ENCODE data around the gene SLC39A2.

The SLC39A2 gene

DNA sequence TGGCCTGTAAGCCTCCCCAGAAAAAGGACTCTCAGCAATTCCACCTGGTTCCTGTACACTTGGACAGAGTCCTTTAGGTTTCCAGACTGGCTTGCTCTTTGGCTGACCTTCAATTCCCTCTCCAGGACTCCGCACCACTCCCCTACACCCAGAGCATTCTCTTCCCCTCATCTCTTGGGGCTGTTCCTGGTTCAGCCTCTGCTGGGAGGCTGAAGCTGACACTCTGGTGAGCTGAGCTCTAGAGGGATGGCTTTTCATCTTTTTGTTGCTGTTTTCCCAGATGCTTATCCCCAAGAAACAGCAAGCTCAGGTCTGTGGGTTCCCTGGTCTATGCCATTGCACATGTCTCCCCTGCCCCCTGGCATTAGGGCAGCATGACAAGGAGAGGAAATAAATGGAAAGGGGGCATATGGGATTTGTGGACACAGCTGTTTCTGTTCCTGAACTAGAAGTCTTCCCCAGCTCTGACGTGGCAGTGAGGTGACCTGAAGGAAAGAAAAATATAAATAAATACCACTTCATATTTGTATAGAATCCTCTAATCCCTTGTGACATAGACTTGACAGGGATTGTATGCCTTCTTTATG lies 44.4 kb downstream of the SLC39A2 start:
- in situ Hi-C loops (cut with HindIII; ENCODE audit: low sequenced_read_pairs): no loop called here

DNA sequence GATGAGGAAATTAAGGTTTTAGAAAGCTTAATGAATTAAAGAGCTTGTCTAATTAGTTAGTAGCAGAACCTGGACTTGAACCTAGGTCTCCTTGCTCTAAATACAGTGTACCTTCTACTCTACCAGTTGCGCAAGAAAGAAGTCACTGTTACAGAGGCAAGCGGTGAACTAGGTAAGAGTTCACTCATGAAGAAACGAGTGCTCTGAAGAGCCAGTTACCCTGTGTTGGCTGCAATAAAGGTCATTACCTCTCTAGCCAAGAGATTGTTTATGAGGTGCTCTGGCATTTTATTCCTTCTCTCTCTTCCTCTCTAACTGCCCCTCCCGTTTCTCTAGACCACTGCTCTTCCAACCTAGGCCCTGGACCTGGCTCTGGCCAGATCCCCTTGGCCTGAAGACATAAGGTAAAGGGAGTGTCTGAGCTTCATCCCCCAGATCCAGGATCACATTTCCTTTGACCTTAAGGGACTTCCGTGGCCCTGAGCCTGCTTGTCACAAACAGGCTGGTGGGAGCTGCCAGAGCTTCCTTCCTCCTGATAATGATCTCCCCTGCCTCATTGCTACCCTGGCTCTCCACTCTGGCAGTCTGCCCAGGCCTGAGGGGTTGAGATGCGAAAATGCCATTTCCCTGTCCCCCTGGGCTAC lies 45.0 kb downstream of the SLC39A2 start:
- in situ Hi-C loops (cut with HindIII; ENCODE audit: low sequenced_read_pairs): no loop called here

GRCh38 chr14:21047378-21047781 lies 48.3 kb downstream of the SLC39A2 start:
- in situ Hi-C loops (cut with HindIII; ENCODE audit: low sequenced_read_pairs): no loop called here

DNA sequence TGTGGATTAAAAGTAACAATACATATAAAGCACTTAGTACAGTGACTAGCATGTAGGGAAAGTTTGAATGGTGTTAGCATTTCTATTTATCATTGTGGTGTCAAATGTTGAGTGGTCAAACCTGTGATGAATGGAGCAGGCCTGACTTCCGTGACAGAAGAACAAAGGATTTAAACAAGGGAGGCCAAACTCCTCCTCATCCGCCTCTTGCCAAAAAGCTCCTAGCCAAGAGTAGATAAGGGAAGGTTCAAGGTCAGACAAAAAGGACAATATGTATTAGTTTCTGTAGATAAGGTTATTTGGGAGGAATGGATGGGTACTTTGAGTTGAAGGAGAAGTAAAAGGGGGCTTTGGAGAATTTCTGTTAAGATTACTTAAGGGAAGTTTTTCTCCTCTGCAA lies 49.5 kb downstream of the SLC39A2 start:
- in situ Hi-C loops (cut with HindIII; ENCODE audit: low sequenced_read_pairs): no loop called here

GRCh38 chr14:21049271-21049673 lies 50.2 kb downstream of the SLC39A2 start:
- in situ Hi-C loops (cut with HindIII; ENCODE audit: low sequenced_read_pairs): no loop called here

- in situ Hi-C loops (cut with HindIII; ENCODE audit: low sequenced_read_pairs): no loop called here
Measured at GRCh38 chr14:21050597-21050996, 51.5 kb downstream of the SLC39A2 start.
